B cell (primary cell): Measurements from ENCODE around the gene RUSF1. TPM values are rescaled to one million over a fixed set of nuclear protein-coding genes. Genes with fewer than 3 reads are reported as not detected.
"Not testable (repeated sequence)": the region's sequence is repeated elsewhere in the genome, so short reads cannot be mapped to it uniquely, and the experiment has no call there.

Source experiments
- ATAC-seq: fragments of 200-7000 bp; cut with Tn5 transposase; one replicate; pipeline ENCODE4 v1.10.0; 2021; ENCODE audit warnings: low read depth, mild to moderate bottlenecking, moderate number of reproducible peaks, moderate library complexity
- CTCF ChIA-PET: fragments of 350-600 bp; sonication (Branson Sonifier 250); formaldehyde crosslinking; loops from one replicate; lab custom pipeline; 2021; ENCODE audit warnings: antibody characterized with exemption, inconsistent platforms; lab: Charles Lee
- POLR2A ChIA-PET: fragments of 350-600 bp; sonication (Branson Sonifier 250); formaldehyde crosslinking; loops from one replicate; lab custom pipeline; 2021; ENCODE audit warnings: antibody characterized with exemption; lab: Charles Lee
- DNase-seq: peaks from one replicate; pipeline ENCODE4 v3.0.0; 2013
- H2AFZ ChIP-seq: 2 replicates; pipeline ENCODE4 v1.6.1; 2012; ENCODE audit warnings: mild to moderate bottlenecking, low read depth, low read length; ENCODE audit not compliant: insufficient read depth, poor library complexity, severe bottlenecking
- H3K27ac ChIP-seq, 2 donors: 1 replicate in 1 of 2; 2 replicates in 1 of 2; pipeline ENCODE4 v1.5.1; 2012 to 2013; ENCODE audit warnings: low read length in 2 of 2, mild to moderate bottlenecking in 2 of 2, moderate library complexity in 1 of 2
- H3K27me3 ChIP-seq, 4 experiments: fragments of 200-600 bp in 1 of 4; sonication (generic) in 1 of 4; replicated peaks in 1 of 4; 1 replicate in 2 of 4; 2 replicates in 2 of 4; pipeline versions ENCODE4 v1.6.1 to v1.7.0; 2013 to 2016; ENCODE audit warnings: low read length in 3 of 4, mild to moderate bottlenecking in 2 of 4, mixed read lengths in 1 of 4, moderate library complexity in 1 of 4; ENCODE audit not compliant: insufficient read depth in 4 of 4, control insufficient read depth in 3 of 4; ENCODE audit errors: control extremely low read depth in 1 of 4
- H3K36me3 ChIP-seq, 2 experiments: replicated peaks in 1 of 2; 1 replicate in 1 of 2; 2 replicates in 1 of 2; pipeline versions ENCODE4 v1.6.1 to v1.7.1; 2013; ENCODE audit warnings: low read length in 1 of 2; ENCODE audit not compliant: insufficient read depth in 2 of 2, control insufficient read depth in 1 of 2; ENCODE audit errors: control extremely low read depth in 1 of 2, extremely low read depth in 1 of 2
- H3K4me1 ChIP-seq, 2 donors: fragments of 200-600 bp in 1 of 2; sonication (generic) in 1 of 2; 1 replicate in 1 of 2; 2 replicates in 1 of 2; pipeline versions ENCODE4 v1.5.1 to v1.6.1; 2013 to 2017; ENCODE audit warnings: low read length in 2 of 2; ENCODE audit not compliant: control insufficient read depth in 2 of 2, insufficient read depth in 2 of 2
- H3K4me2 ChIP-seq: replicated peaks from 2 replicates; pipeline ENCODE3; 2012; ENCODE audit warnings: mild to moderate bottlenecking, low read depth, low read length; ENCODE audit not compliant: poor library complexity, severe bottlenecking
- H3K4me3 ChIP-seq, 5 experiments: fragments of 200-600 bp in 1 of 5; sonication (generic) in 1 of 5; 1 replicate in 3 of 5; 2 replicates in 2 of 5; pipeline versions ENCODE4 v1.5.1 to v1.7.0; 2011 to 2016; ENCODE audit warnings: low read length in 4 of 5, mild to moderate bottlenecking in 4 of 5, low read depth in 2 of 5, control low read depth in 1 of 5, moderate library complexity in 1 of 5; ENCODE audit not compliant: insufficient read depth in 1 of 5; ENCODE audit errors: control extremely low read depth in 1 of 5, extremely low read depth in 1 of 5
- H3K79me2 ChIP-seq: fragments of 200-600 bp; sonication (generic); one replicate; pipeline ENCODE4 v1.6.0; 2016; ENCODE audit warnings: low read length; ENCODE audit not compliant: control insufficient read depth, insufficient read depth
- H3K9ac ChIP-seq: fragments of 200-600 bp; sonication (generic); 2 replicates; pipeline ENCODE4 v1.6.1; 2017; ENCODE audit warnings: mild to moderate bottlenecking, low read length, moderate library complexity
- H3K9me3 ChIP-seq, 3 donors: one replicate each; pipeline versions ENCODE4 v1.6.1 to v1.7.1; 2013; ENCODE audit warnings: low read length in 2 of 3; ENCODE audit not compliant: control insufficient read depth in 2 of 3, insufficient read depth in 1 of 3; ENCODE audit errors: control extremely low read depth in 1 of 3
- H4K20me1 ChIP-seq: 2 replicates; pipeline ENCODE4 v1.6.0; 2012; ENCODE audit warnings: mild to moderate bottlenecking, low read length; ENCODE audit not compliant: insufficient read depth, control insufficient read depth, poor library complexity, severe bottlenecking
- H3K27ac Mint-ChIP-seq: one replicate; pipeline ENCODE4 v1.8.0; 2021; ENCODE audit warnings: mixed read lengths
- H3K27me3 Mint-ChIP-seq: one replicate; pipeline ENCODE4 v1.8.0; 2021; ENCODE audit warnings: mixed read lengths
- H3K4me1 Mint-ChIP-seq: one replicate; pipeline ENCODE4 v1.8.0; 2021; ENCODE audit warnings: mixed read lengths
- H3K4me3 Mint-ChIP-seq: one replicate; pipeline ENCODE4 v1.8.0; 2021; ENCODE audit warnings: mixed read lengths
- H3K9me3 Mint-ChIP-seq: one replicate; pipeline ENCODE4 v1.8.0; 2022; ENCODE audit warnings: mixed read lengths; ENCODE audit not compliant: insufficient read depth
- WGBS: methylation state at CpG from one replicate; pipeline ENCODE4 v1.1.5; 2013; ENCODE audit warnings: missing lambda C conversion rate; ENCODE audit not compliant: insufficient coverage; 5-methylcytosine and 5-hydroxymethylcytosine counted together
- intact Hi-C: fragments of 100-400 bp; cut with micrococcal nuclease; formaldehyde crosslinking; loops from one replicate; pipeline ENCODE4 v1.10.0; 2022
- polyA plus RNA-seq: library from polyadenylated mRNA; depleted of rRNA; stranded (reverse); fragments of >200 nt; gene quantifications from 2 replicates; pipeline ENCODE4 v1.2.3, GENCODE V29; 2012
- total RNA-seq, 2 donors: library from RNA; stranded (reverse); fragments of 120-200 nt in 1 of 2; gene quantifications; 1 replicate in 1 of 2; 2 replicates in 1 of 2; pipeline versions ENCODE4 v1.2.3 to v1.2.4, GENCODE V29; 2013 to 2022

RUSF1 gene
- total and polyA plus RNA-seq, 2 donors (not counting 1 experiment from before 2014, with no cell fraction given) = 103 to 132 TPM

DNA sequence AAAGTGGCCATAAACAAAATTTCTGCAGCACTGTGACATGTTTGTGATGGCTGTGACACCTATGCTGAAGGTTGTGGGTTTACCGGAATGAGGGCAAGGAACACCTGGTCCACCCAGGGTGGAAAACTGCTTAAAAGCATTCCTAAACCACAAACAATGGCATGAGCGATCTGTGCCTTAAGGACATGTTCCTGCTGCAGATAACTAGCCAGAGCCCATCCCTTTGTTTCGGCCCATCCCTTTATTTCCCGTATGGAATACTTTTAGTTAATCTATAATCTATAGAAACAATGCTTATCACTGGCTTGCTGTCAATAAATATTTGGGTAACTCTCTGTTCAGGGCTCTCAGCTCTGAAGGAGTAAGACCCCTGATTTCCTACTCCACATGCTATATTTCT lies 31.6 kb upstream of the RUSF1 start:
- H3K4me1 Mint-ChIP-seq, H2AFZ ChIP-seq, H4K20me1 ChIP-seq, intact Hi-C loops, ATAC-seq, H3K27ac ChIP-seq, H3K9me3 Mint-ChIP-seq, H3K9ac ChIP-seq, CTCF ChIA-PET, H3K4me3 Mint-ChIP-seq, H3K27ac Mint-ChIP-seq, H3K79me2 ChIP-seq, H3K36me3 ChIP-seq, POLR2A ChIA-PET, H3K4me3 ChIP-seq, H3K4me2 ChIP-seq, DNase-seq: not testable (repeated sequence)
- WGBS = no CpG with 5 or more reads among the region's 4 CpGs
- peaks cover 0 to 33% (median 20%) of the 10 kb centered on the region in 4 experiments for H3K27me3 ChIP-seq
- peaks cover 55% of the 10 kb centered on the region for H3K27me3 Mint-ChIP-seq
- peaks cover 2 to 10% of the 10 kb centered on the region in 2 donors for H3K4me1 ChIP-seq
- H3K9me3 ChIP-seq = peaks cover 0 to 21% (median 1%) of the 10 kb centered on the region in 3 donors

DNA sequence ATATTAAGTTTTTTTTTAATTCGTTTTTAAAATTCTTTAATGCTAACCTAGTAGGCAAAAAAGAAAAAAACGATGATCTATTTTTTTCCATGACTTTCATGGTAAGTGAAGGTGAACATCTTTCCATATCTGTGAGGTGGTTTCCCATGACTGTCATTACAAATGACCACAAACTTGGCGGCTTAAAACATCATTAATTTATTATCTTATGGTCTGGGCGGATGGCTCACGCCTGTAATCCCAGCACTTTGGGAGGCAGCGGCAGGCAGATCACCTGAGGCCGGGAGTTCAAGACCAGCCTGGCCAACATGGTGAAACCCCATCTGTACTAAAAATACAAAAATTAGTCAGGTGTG lies 30.0 kb upstream of the RUSF1 start:
- peaks cover 51% of the 10 kb centered on the region for H3K27me3 Mint-ChIP-seq
- no CpG with 5 or more reads among the region's 7 CpGs for WGBS
- H3K4me3 Mint-ChIP-seq, H3K79me2 ChIP-seq, POLR2A ChIA-PET, H3K36me3 ChIP-seq, H3K9ac ChIP-seq, H3K9me3 Mint-ChIP-seq, H3K27ac ChIP-seq, H3K4me3 ChIP-seq, ATAC-seq, intact Hi-C loops, H2AFZ ChIP-seq, H3K4me1 Mint-ChIP-seq, H3K4me2 ChIP-seq, H3K27ac Mint-ChIP-seq, CTCF ChIA-PET, DNase-seq, H4K20me1 ChIP-seq: not testable (repeated sequence)
- Histone ChIP-seq H3K27me3 (peaks cover 0 to 32% (median 20%) of the 10 kb centered on the region in 4 experiments), H3K9me3 (peaks cover 0 to 21% (median 0%) of the 10 kb centered on the region in 3 donors), H3K4me1 (peaks cover 2 to 10% of the 10 kb centered on the region in 2 donors)
